A673 (cell line): ENCODE measurements around the gene TMEM184B.

Experiments
- EZH2 ChIP-seq: fragments of 200-600 bp; sonication (generic); IDR thresholded peaks from 2 replicates; pipeline ENCODE4 v1.6.1; 2017; ENCODE audit warnings: borderline replicate concordance, low read depth, mild to moderate bottlenecking, mixed read lengths, antibody characterized with exemption, low read length; ENCODE audit not compliant: poor library complexity, severe bottlenecking
- TF ChIP-seq, protein P1 (sequence below): fragments of 300-800, 200-600 bp; sonication (generic); conservative IDR thresholded peaks from 2 replicates; pipeline ENCODE4 v1.5.1; 2017; ENCODE audit warnings: low read depth, mild to moderate bottlenecking, antibody characterized with exemption, low read length, moderate library complexity, mixed read lengths

DNA sequence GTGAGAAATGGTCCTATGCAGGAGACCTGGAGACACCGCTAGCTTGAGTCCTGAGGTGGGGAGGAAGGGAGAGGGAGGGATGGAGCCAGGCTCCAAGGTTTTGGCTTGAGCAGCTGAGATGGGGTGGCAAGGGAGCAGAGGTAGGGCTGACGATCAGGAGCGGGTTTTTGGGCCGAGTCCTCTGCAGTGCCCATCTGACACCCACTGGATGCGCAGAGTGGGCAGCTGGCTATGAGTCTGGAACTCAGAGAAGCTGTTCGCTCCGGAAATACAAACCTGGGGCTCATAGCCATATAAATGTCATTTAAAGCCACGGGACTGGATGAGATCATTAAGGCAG, 71.5 kb downstream of the TMEM184B start:
- TF ChIP-seq, protein P1, sequence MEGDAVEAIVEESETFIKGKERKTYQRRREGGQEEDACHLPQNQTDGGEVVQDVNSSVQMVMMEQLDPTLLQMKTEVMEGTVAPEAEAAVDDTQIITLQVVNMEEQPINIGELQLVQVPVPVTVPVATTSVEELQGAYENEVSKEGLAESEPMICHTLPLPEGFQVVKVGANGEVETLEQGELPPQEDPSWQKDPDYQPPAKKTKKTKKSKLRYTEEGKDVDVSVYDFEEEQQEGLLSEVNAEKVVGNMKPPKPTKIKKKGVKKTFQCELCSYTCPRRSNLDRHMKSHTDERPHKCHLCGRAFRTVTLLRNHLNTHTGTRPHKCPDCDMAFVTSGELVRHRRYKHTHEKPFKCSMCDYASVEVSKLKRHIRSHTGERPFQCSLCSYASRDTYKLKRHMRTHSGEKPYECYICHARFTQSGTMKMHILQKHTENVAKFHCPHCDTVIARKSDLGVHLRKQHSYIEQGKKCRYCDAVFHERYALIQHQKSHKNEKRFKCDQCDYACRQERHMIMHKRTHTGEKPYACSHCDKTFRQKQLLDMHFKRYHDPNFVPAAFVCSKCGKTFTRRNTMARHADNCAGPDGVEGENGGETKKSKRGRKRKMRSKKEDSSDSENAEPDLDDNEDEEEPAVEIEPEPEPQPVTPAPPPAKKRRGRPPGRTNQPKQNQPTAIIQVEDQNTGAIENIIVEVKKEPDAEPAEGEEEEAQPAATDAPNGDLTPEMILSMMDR, result no peak
- no peak for TF ChIP-seq EZH2
